Islet precursor cell (in vitro differentiated cells): ENCODE measurements around the gene HRC.
A peak's percentile ranks its signal among the peaks of the same experiment; 100 is the strongest.

Source experiments
- DNase-seq: peaks from one replicate; pipeline ENCODE4 v3.0.0-alpha.2; 2018

The HRC gene

DNA sequence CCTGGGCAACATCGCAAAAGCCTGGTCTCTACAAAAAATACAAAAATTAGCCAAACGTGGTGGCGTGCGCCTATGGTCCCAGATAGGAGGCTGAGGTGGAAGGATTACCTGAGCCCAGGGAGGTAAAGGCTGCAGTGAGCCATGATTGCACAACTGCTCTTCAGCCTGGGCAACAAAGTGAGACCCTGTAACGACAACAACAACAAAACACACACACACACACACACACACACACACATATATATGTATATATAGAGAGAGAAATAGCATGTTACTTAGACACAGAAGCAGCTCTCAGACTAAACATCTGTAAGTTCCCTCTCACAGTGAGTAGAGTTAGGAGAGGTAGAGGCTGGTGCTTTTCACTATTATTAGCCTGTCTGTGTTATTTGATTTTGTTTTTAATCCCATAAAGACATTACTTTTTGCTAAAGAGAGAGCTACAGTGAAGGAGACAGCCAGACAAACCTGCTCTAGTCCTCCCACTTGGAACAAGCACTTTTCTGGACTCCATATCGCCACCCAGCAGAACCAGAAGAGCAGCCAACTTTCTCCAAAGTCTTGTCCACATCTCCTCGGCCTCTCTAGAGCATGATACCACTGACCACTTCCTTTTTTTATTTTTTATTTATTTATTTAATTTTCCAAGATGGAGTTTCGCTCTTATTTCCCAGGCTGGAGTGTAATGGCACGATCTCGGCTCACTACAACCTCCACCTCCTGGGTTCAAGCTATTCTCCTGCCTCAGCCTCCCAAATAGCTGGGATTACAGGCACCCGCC lies 43.8 kb downstream of the HRC start:
- no peak for DNase-seq

DNA sequence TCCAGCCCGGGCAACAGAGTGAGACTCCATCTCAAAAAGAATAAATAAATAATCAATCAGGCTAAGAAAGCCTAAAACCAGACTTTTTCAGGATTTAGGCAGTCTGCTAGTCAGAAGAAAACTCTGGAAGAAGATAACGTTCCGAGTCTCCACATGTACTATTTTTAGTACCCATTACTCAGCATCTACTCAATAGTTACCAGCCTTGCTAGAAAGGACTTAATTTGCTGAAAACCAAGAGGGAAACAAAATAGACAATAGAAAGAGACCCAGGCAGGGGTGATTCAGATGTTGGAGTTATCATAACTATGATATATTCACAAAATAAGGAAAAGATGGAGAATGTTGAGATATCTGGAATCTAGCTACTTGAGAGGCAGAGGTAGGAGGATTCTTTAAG lies 44.6 kb downstream of the HRC start:
- DNase-seq: no peak

DNA sequence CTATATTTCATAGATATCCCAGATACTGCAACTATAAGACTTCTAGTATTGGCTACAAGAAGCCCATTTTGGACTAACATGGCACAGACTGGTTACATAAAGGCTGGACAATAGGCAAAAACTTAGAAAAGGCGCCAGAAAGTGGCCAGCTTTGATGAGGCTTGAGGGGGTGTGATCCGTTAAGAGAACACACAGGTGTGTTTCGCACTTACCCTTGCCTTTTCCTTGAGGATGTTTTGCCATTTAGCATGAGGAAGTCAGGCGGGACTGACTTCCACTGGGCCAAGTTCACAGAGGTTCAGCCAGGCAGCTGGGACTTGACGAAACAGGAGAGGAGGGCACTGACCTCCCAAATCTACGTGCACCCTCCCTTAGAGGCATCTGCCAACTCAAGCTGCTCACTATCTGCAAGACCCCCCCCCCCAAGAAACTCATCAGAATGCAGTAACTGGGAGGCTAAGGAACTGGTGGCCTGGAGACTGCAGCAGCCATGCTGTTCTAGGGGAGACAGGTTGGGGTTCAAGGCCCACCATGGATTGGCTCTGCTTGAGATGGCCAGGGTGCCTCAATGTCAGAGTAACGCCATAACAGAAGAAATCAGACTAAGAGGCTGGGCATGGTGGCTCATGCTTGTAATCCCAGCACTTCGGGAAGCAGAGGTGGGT lies 45.5 kb downstream of the HRC start:
- no peak for DNase-seq

DNA sequence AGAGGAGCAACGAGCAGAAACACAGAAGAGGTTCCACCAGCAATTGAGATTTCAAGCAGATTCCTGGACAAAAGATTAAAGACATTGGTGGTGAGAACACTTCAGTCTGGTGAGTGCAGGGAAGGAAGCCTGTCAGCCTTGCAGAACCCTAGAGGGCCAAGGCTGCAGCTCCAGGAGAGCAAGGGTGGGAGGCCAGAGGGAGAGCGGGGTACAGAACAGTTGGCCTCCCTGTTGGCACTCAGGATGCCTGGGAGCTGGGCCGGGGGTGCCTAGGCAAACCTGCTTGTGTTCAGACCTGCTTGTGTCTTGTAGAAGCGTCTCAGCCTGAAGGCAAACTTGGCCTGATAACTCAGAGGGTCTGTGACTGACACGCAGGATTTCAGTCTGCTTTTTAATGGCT lies 46.1 kb downstream of the HRC start:
- no peak for DNase-seq

DNA sequence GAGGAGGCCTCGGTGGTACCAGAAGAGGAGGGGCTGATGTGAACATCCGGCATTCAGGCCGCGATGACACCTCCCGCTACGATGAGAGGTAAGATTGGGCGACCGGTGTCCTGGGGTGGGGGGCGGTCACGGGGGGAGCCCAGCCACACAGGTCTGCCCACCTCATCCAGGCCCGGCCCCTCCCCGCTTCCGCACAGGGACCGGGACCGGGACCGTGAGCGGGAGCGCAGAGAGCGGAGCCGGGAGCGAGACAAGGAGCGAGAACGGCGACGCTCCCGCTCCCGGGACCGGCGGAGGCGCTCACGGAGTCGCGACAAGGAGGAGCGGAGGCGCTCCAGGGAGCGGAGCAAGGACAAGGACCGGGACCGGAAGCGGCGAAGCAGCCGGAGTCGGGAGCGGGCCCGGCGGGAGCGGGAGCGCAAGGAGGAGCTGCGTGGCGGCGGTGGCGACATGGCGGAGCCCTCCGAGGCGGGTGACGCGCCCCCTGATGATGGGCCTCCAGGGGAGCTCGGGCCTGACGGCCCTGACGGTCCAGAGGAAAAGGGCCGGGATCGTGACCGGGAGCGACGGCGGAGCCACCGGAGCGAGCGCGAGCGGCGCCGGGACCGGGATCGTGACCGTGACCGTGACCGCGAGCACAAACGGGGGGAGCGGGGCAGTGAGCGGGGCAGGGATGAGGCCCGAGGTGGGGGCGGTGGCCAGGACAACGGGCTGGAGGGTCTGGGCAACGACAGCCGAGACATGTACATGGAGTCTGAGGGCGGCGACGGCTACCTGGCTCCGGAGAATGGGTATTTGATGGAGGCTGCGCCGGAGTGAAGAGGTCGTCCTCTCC lies 47.4 kb downstream of the HRC start:
- DNase-seq: no peak

DNA sequence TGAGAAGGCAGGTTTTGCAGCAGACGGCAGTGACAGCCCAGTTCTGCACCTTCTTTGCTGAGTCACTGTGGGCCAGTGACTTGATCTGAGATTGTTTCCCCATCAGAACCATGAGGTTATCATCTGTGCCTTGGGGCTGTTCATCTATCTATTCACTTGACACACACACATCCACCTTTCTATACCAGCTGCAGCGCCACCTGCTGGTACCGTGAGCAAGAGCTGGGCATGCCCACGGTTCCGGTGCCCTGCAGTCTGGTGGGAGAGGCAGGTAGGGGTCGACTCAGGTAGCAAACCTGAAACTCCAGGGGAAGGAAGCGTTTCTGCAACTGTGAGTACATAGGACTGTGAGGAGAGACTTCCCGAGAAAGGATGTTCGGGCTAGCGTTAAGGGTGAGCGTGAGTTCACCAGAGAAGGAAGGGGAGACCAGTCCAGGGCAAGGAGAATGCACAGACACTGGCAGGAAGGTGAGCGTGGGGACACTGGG lies 48.5 kb downstream of the HRC start:
- DNase-seq: peak; percentile 78

DNA sequence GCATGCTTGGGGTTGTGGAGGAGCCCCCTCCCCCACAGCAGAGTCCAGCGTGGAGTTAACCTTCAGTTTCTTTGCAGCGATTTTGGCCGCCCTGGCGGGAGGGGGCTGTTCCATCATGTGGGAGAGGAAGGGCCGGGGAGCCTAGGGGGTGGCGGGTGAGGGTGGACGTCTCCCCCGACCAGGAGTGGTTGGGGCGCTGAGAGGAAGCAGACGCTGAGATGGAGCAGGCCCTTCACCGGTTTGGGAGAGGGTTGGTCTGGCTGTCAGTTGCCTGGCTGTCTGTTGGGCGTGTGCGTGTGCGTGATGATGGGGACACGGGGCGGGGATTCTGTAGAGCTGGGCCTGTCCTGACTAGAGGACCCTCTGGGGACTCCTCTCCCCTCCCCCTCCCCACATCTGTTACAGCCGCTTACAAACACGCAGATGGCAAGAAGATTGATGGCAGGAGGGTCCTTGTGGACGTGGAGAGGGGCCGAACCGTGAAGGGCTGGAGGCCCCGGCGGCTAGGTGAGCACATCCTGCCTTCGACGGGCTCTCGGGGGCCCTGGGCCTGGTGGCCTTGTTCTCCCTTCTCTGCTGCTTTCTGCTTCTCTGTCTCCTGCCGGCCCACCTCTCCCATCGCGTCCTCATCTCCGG lies 50.8 kb downstream of the HRC start:
- no peak for DNase-seq

DNA sequence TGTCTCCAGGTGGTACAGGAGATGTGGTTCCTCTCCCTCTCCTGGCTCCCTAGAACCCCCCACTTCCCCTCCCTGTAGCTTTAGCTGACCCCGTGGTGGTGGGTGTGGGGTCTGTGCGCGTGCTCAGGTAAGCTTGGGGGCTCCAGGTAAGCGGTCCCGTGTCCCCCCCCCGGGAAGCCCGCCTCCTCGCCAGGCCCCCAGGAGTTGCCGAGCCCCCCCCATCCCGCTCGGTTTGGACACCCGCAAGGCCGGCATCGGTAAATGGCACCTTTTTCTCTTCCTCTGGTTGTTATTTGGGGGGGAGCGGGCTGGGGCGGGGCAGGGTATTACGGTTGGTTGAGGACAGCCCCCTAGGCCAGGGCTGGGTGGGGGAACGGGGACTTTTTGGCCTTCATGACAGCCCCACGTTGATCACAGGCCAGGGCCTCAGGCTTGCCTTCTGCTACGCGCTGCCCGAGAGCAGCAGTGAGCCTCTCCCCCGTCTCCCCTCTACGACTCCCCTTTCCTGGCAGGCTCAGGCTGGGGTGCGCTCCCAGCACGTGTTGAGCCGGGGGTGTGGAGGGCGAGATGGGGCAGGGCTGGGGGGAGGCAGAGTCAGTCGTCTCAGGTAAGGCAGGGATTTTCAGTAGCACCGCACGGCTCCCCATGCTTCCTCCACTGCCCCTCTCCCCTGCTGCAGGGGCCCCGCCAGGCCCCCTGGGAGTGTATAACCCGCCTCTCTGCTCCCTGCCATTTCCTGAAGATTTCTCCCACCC lies 51.7 kb downstream of the HRC start:
- no peak for DNase-seq

DNA sequence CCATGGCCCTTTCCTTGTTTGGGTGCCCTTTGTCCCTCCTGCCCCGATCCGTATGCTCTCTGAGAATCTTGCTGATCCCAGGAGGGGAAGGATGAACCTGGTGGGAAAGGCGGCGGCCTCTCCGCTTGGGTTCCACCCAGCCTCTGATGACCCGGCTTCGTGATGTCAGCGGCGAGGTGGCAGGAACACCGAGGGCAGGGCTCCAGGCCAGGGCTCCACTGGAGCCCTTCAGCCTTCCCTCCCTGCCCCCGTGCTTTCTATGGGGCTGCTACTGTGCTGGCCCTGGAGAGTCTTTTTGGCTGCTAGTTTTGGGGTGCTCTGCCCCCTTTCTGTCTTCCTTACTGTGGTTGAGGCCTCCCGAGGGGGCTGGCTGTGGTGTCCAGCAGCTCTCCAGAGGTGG lies 52.9 kb downstream of the HRC start:
- DNase-seq: no peak
